Measurements from ENCODE around the gene C1QL4. TPM values are rescaled to one million over a fixed set of nuclear protein-coding genes. Genes with fewer than 3 reads are reported as not detected.
A peak's percentile ranks its signal among the peaks of the same experiment; 100 is the strongest.

The C1QL4 gene
- total RNA-seq, 1 donor from 2014 or later = 2.0 TPM

GRCh38 chr12:49332891-49333371 is 4.1 kb downstream of the C1QL4 start:
- intact Hi-C loops (cut with DNase I) = no loop called here
- Histone ChIP-seq H3K36me3 (no peaks in the 10 kb centered on the region), H3K27me3 (peaks cover 13% of the 10 kb centered on the region), H3K4me3 (peak overlapping the region in 1 of 2 donors; percentile 24), H3K9me3 (no peaks in the 10 kb centered on the region), H3K4me1 (peaks cover 42% of the 10 kb centered on the region), H3K27ac (peak overlapping the region; percentile 13)
- DNase-seq (ENCODE audit: extremely low spot score in 2 of 2) = peak in 1 of 2 donors; percentile 83
- TF ChIP-seq POLR2AphosphoS5 (IDR thresholded peaks at IDR 0.05; ENCODE audit: insufficient read depth in 1 of 2, low read depth in 1 of 2) (no peak), POLR2A (IDR thresholded peaks at IDR 0.05) (no peak), CTCF (IDR thresholded peaks at IDR 0.05) (no peak)

DNA sequence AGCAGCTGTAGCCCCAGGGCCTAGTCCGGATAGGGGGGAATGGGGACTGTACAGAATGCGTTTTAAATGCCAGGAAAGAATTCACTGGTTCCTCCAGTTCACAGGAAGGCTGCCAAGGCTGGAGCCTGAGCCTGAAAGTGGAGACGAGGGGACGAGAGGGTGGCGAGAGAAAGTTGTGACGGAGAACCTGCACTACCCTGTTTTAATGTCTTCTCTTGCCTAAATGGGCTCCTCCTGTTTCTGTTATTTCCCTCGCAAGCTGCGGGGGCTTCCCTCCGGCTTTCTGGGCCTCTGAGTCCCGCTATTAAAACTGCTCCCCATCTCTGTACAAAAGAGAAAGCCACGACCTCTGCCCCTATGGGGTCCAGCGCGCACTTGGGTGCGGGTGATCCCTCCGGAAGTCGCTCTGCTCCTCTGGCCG is 4.5 kb downstream of the C1QL4 start:
- H3K27me3 ChIP-seq = peaks cover 13% of the 10 kb centered on the region
- H3K4me1 ChIP-seq = peaks cover 41% of the 10 kb centered on the region
- peak overlapping the region in 1 of 2 donors; percentile 24 for H3K4me3 ChIP-seq
- H3K9me3 ChIP-seq = no peaks in the 10 kb centered on the region
- TF ChIP-seq CTCF (IDR thresholded peaks at IDR 0.05) (no peak), POLR2AphosphoS5 (IDR thresholded peaks at IDR 0.05; ENCODE audit: insufficient read depth in 1 of 2, low read depth in 1 of 2) (no peak), POLR2A (IDR thresholded peaks at IDR 0.05) (no peak)
- peak in 1 of 2 donors; percentile 79 for DNase-seq (ENCODE audit: extremely low spot score in 2 of 2)
- intact Hi-C loops (cut with DNase I) = no loop called here
- H3K27ac ChIP-seq = peak overlapping the region; percentile 13
- H3K36me3 ChIP-seq = no peaks in the 10 kb centered on the region

DNA sequence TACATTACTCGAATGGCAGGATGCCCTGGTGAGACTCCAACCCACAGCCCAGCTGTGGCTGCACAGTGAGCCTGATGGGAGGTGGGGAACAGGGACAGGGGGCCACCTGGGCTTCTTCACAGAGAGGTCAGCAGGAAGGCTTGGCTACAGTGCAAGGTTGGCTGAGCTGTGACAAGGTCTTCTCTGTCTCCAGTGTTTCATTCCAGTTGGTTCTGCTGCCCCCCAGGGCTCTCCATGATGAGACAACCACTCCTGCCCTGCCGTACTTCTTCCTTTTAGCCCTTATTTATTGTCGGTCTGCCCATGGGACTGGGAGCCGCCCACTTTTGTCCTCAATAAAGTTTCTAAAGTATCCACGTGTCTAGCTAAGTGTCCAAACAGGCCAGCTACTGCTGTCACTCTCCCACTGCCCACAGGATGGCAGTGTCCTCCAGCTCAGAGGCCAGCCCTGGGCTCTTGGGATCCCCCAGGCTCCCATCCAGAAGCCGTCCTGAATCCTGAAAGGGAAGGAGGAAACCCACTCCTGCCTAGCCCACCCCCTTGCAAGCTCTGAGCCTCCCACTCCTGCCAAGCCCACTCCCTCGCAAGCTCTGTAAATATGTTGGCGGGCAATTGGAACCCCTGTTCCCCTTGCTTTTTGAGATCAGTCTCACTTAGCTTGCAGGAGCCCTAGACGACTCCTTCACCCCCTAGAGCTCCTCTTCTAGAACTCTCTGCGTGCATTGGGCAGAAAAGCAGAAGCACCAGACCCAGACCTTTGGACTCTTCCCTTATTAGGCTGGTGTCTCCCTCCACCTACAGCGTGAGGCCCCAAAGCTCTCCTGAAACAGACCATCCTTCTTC is 5.4 kb downstream of the C1QL4 start:
- TF ChIP-seq POLR2A (IDR thresholded peaks at IDR 0.05) (no peak), CTCF (IDR thresholded peaks at IDR 0.05) (peak; percentile 61 to 66 (median 62)), POLR2AphosphoS5 (IDR thresholded peaks at IDR 0.05; ENCODE audit: insufficient read depth in 1 of 2, low read depth in 1 of 2) (peak; percentile 10 to 51)
- Histone ChIP-seq H3K9me3 (no peaks in the 10 kb centered on the region), H3K36me3 (no peaks in the 10 kb centered on the region), H3K4me1 (peaks cover 33% of the 10 kb centered on the region), H3K4me3 (no peak overlapping the region), H3K27ac (no peak overlapping the region), H3K27me3 (peaks cover 12% of the 10 kb centered on the region)
- intact Hi-C loops (cut with DNase I) = no loop called here
- peak; percentile 88 to 94 for DNase-seq (ENCODE audit: extremely low spot score in 2 of 2)

DNA sequence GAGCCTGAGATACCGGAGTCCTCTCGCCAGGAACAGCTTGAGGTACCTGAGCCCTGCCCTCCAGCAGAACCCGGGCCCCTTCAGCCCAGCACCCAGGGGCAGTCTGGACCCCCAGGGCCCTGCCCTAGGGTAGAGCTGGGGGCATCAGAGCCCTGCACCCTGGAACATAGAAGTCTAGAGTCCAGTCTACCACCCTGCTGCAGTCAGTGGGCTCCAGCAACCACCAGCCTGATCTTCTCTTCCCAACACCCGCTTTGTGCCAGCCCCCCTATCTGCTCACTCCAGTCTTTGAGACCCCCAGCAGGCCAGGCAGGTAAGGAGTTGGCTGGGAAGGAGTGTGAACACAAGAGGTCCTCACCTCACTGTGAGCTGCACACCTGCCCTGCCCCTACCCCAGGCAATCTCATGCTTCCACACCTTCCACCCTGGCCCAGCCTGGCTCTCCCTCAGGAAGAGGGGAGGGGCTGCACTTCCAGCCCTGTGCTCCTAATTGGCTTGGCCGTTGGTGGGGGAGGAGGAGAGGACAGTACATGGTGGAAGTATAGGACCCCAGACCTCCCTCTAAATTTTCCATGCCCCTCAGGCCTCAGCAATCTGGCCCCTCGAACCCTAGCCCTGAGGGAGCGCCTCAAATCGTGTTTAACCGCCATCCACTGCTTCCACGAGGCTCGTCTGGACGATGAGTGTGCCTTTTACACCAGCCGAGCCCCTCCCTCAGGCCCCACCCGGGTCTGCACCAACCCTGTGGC is 6.2 kb downstream of the C1QL4 start:
- Histone ChIP-seq H3K9me3 (no peaks in the 10 kb centered on the region), H3K36me3 (no peaks in the 10 kb centered on the region), H3K27me3 (peaks cover 4% of the 10 kb centered on the region), H3K4me3 (no peak overlapping the region), H3K27ac (no peak overlapping the region), H3K4me1 (peaks cover 27% of the 10 kb centered on the region)
- DNase-seq (ENCODE audit: extremely low spot score in 2 of 2) = no peak
- intact Hi-C loops (cut with DNase I) = no loop called here
- TF ChIP-seq POLR2A (IDR thresholded peaks at IDR 0.05) (no peak), CTCF (IDR thresholded peaks at IDR 0.05) (no peak), POLR2AphosphoS5 (IDR thresholded peaks at IDR 0.05; ENCODE audit: insufficient read depth in 1 of 2, low read depth in 1 of 2) (no peak)

Data from vagina (tissue), 2 donors.